Activated naive CD4-positive, alpha-beta T cell treated with anti-CD3 and anti-CD28 coated beads, Interleukin-2, amount 50 U/mL, for 24 hours (primary cell): ENCODE results near the gene CPN2.

ENCODE experiments used
- H3K27ac Mint-ChIP-seq: one replicate; pipeline ENCODE4 v1.8.0; 2021; ENCODE audit warnings: mild to moderate bottlenecking, mixed read lengths
- H3K27me3 Mint-ChIP-seq: one replicate; pipeline ENCODE4 v1.8.0; 2021; ENCODE audit warnings: mixed read lengths
- H3K36me3 Mint-ChIP-seq: one replicate; pipeline ENCODE4 v1.8.0; 2021; ENCODE audit warnings: mixed read lengths
- H3K4me1 Mint-ChIP-seq: one replicate; pipeline ENCODE4 v1.8.0; 2021; ENCODE audit warnings: mixed read lengths
- H3K4me3 Mint-ChIP-seq: one replicate; pipeline ENCODE4 v1.8.0; 2021; ENCODE audit warnings: mild to moderate bottlenecking, mixed read lengths
- H3K9me3 Mint-ChIP-seq: one replicate; pipeline ENCODE4 v1.8.0; 2021; ENCODE audit warnings: mixed read lengths

CPN2 gene

GRCh38 chr3:194306771-194307640, 44.1 kb downstream of the CPN2 start:
- Mint-ChIP-seq H3K9me3 (no peaks in the 10 kb centered on the region), H3K27me3 (no peaks in the 10 kb centered on the region), H3K4me3 (peak overlapping the region; percentile 70), H3K4me1 (peaks cover 31% of the 10 kb centered on the region), H3K27ac (peak overlapping the region; percentile 31), H3K36me3 (no peaks in the 10 kb centered on the region)

GRCh38 chr3:194306109-194306686, 44.9 kb downstream of the CPN2 start:
- no peaks in the 10 kb centered on the region for H3K9me3 Mint-ChIP-seq

GRCh38 chr3:194305356-194306108, 45.6 kb downstream of the CPN2 start:
- Mint-ChIP-seq H3K9me3 (no peaks in the 10 kb centered on the region), H3K4me3 (peak overlapping the region; percentile 20), H3K27ac (no peak overlapping the region), H3K4me1 (peaks cover 31% of the 10 kb centered on the region), H3K27me3 (no peaks in the 10 kb centered on the region), H3K36me3 (no peaks in the 10 kb centered on the region)

More at GRCh38 chr3:194306109-194306686, 44.9 kb downstream of the CPN2 start:
- Mint-ChIP-seq H3K27ac (peak overlapping the region; percentile 31), H3K27me3 (no peaks in the 10 kb centered on the region), H3K4me1 (peaks cover 31% of the 10 kb centered on the region), H3K4me3 (peak overlapping the region; percentile 70), H3K36me3 (no peaks in the 10 kb centered on the region)

- H3K27me3 Mint-ChIP-seq: no peaks in the 10 kb centered on the region
- H3K9me3 Mint-ChIP-seq: no peaks in the 10 kb centered on the region
- H3K27ac Mint-ChIP-seq: no peak overlapping the region
- H3K4me3 Mint-ChIP-seq: no peak overlapping the region
- no peaks in the 10 kb centered on the region for H3K36me3 Mint-ChIP-seq
- peaks cover 35% of the 10 kb centered on the region for H3K4me1 Mint-ChIP-seq
These were observed 46.8 kb downstream of the CPN2 start for GRCh38 chr3:194304186-194304917.

GRCh38 chr3:194303749-194304148, 47.4 kb downstream of the CPN2 start:
- no peaks in the 10 kb centered on the region for H3K27me3 Mint-ChIP-seq
- peaks cover 35% of the 10 kb centered on the region for H3K4me1 Mint-ChIP-seq
- H3K9me3 Mint-ChIP-seq: no peaks in the 10 kb centered on the region
- H3K27ac Mint-ChIP-seq: no peak overlapping the region
- no peaks in the 10 kb centered on the region for H3K36me3 Mint-ChIP-seq
- no peak overlapping the region for H3K4me3 Mint-ChIP-seq

GRCh38 chr3:194301730-194302129, 49.4 kb downstream of the CPN2 start:
- peaks cover 25% of the 10 kb centered on the region for H3K4me1 Mint-ChIP-seq
- H3K9me3 Mint-ChIP-seq: no peaks in the 10 kb centered on the region
- H3K27ac Mint-ChIP-seq: no peak overlapping the region
- H3K4me3 Mint-ChIP-seq: no peak overlapping the region
- H3K27me3 Mint-ChIP-seq: no peaks in the 10 kb centered on the region
- H3K36me3 Mint-ChIP-seq: no peaks in the 10 kb centered on the region

GRCh38 chr3:194300936-194301335, 50.2 kb downstream of the CPN2 start:
- no peak overlapping the region for H3K4me3 Mint-ChIP-seq
- peaks cover 17% of the 10 kb centered on the region for H3K4me1 Mint-ChIP-seq
- H3K9me3 Mint-ChIP-seq: no peaks in the 10 kb centered on the region
- H3K27ac Mint-ChIP-seq: no peak overlapping the region
- H3K27me3 Mint-ChIP-seq: no peaks in the 10 kb centered on the region
- H3K36me3 Mint-ChIP-seq: no peaks in the 10 kb centered on the region

GRCh38 chr3:194300382-194300758, 50.8 kb downstream of the CPN2 start:
- Mint-ChIP-seq H3K27ac (no peak overlapping the region), H3K9me3 (no peaks in the 10 kb centered on the region), H3K4me3 (no peak overlapping the region), H3K36me3 (no peaks in the 10 kb centered on the region), H3K4me1 (peaks cover 12% of the 10 kb centered on the region), H3K27me3 (no peaks in the 10 kb centered on the region)

GRCh38 chr3:194298331-194299227, 52.5 kb downstream of the CPN2 start:
- no peak overlapping the region for H3K27ac Mint-ChIP-seq
- no peaks in the 10 kb centered on the region for H3K36me3 Mint-ChIP-seq
- H3K4me3 Mint-ChIP-seq: no peak overlapping the region
- H3K9me3 Mint-ChIP-seq: no peaks in the 10 kb centered on the region
- H3K4me1 Mint-ChIP-seq: peaks cover 4% of the 10 kb centered on the region
- H3K27me3 Mint-ChIP-seq: no peaks in the 10 kb centered on the region

GRCh38 chr3:194296454-194297263, 54.5 kb downstream of the CPN2 start:
- H3K4me3 Mint-ChIP-seq: no peak overlapping the region
- H3K36me3 Mint-ChIP-seq: peaks cover 2% of the 10 kb centered on the region
- H3K27ac Mint-ChIP-seq: no peak overlapping the region
- H3K9me3 Mint-ChIP-seq: no peaks in the 10 kb centered on the region
- no peaks in the 10 kb centered on the region for H3K27me3 Mint-ChIP-seq
- peaks cover 4% of the 10 kb centered on the region for H3K4me1 Mint-ChIP-seq

GRCh38 chr3:194294895-194295214, 56.3 kb downstream of the CPN2 start:
- Mint-ChIP-seq H3K9me3 (no peaks in the 10 kb centered on the region), H3K4me1 (peaks cover under 1% of the 10 kb centered on the region), H3K36me3 (peaks cover 2% of the 10 kb centered on the region), H3K27ac (no peak overlapping the region), H3K27me3 (no peaks in the 10 kb centered on the region), H3K4me3 (no peak overlapping the region)

- Mint-ChIP-seq H3K27me3 (no peaks in the 10 kb centered on the region), H3K4me1 (no peaks in the 10 kb centered on the region), H3K9me3 (no peaks in the 10 kb centered on the region), H3K27ac (no peak overlapping the region), H3K4me3 (no peak overlapping the region), H3K36me3 (peaks cover 2% of the 10 kb centered on the region)
These were observed 56.8 kb downstream of the CPN2 start for GRCh38 chr3:194294199-194294894.

GRCh38 chr3:194293546-194294198, 57.5 kb downstream of the CPN2 start:
- Mint-ChIP-seq H3K36me3 (peaks cover 2% of the 10 kb centered on the region), H3K27ac (no peak overlapping the region), H3K9me3 (no peaks in the 10 kb centered on the region), H3K27me3 (no peaks in the 10 kb centered on the region), H3K4me3 (no peak overlapping the region), H3K4me1 (no peaks in the 10 kb centered on the region)
